GM12878 (cell line): Measurements from ENCODE around the gene ARID5B. TPM values are rescaled to one million over a fixed set of nuclear protein-coding genes. Genes with fewer than 3 reads are reported as not detected.

Source experiments
- EGR1 ChIP-seq, 2 experiments: IDR thresholded peaks; 1 replicate in 1 of 2; 2 replicates in 1 of 2; pipeline ENCODE4 v1.6.1; 2011 to 2012; ENCODE audit warnings: low read depth in 2 of 2, low read length in 2 of 2, borderline replicate concordance in 1 of 2, mild to moderate bottlenecking in 1 of 2, moderate library complexity in 1 of 2
- EP300 ChIP-seq, 2 experiments: fragments of 150-350 bp in 1 of 2; IDR thresholded peaks; 2 replicates each; pipeline ENCODE4 v1.6.1; 2011 to 2012; ENCODE audit warnings: low read depth in 2 of 2, low read length in 2 of 2, borderline replicate concordance in 1 of 2, improper control_type of control experiment in 1 of 2, inconsistent platforms in 1 of 2; ENCODE audit not compliant: control insufficient read depth in 1 of 2
- MTA2 ChIP-seq: fragments of 450-650 bp; IDR thresholded peaks from 2 replicates; pipeline ENCODE4 v1.6.1; 2016; ENCODE audit warnings: low read depth, mild to moderate bottlenecking, moderate library complexity
- NFYA ChIP-seq: IDR thresholded peaks from 2 replicates; pipeline ENCODE4 v1.6.1; 2011; ENCODE audit warnings: low read depth, mild to moderate bottlenecking, low read length, improper control_type of control experiment, borderline replicate concordance
- POLR2AphosphoS2 ChIP-seq: IDR thresholded peaks from 2 replicates; pipeline ENCODE4 v1.6.1; 2011; ENCODE audit warnings: low read depth, mild to moderate bottlenecking, low read length, improper control_type of control experiment, moderate library complexity
- RAD21 ChIP-seq: IDR thresholded peaks from 2 replicates; pipeline ENCODE4 v1.6.1; 2011; ENCODE audit warnings: mild to moderate bottlenecking, low read depth, low read length, moderate library complexity; ENCODE audit not compliant: insufficient read depth
- RELA ChIP-seq: fragments of 450-650 bp; IDR thresholded peaks from 2 replicates; pipeline ENCODE4 v1.8.0; 2014; ENCODE audit warnings: borderline replicate concordance; ENCODE audit not compliant: partially characterized antibody
- SIN3A ChIP-seq: IDR thresholded peaks from 2 replicates; pipeline ENCODE4 v1.6.1; 2012; ENCODE audit warnings: low read depth, low read length, improper control_type of control experiment
- STAT3 ChIP-seq: IDR thresholded peaks from 2 replicates; pipeline ENCODE4 v1.6.1; 2011; ENCODE audit warnings: low read depth, low read length, improper control_type of control experiment
- ZBED1 ChIP-seq: IDR thresholded peaks from 2 replicates; pipeline ENCODE4 v1.6.1; 2016; ENCODE audit warnings: borderline replicate concordance
- polyA plus RNA-seq, 11 experiments: library from polyadenylated mRNA; depleted of rRNA in 4 of 11; unstranded in 6 of 11; stranded (reverse) in 5 of 11; fragments of >200 nt; fragmentation: Nextera tagmentation in 4 of 11; fragmentation: Illumina TruSeq in 1 of 11; extraction: Ambion mirVana in 4 of 11; extraction: Trizol in 1 of 11; gene quantifications; 1 replicate in 1 of 11; 2 replicates in 10 of 11; pipeline versions ENCODE4 v1.2.1 to v1.2.3, GENCODE V29; 2011 to 2016; ENCODE audit warnings: inconsistent platforms in 2 of 11, missing spikeins in 2 of 11, low read depth in 1 of 11
- total RNA-seq, 4 experiments: library from RNA; depleted of rRNA in 3 of 4; stranded (reverse); fragments of >200 nt in 3 of 4; fragmentation: Illumina TruSeq in 1 of 4; extraction: Trizol in 1 of 4; gene quantifications; 2 replicates each; pipeline versions ENCODE4 v1.2.1 to v1.2.3, GENCODE V29; 2013 to 2021
- TF ChIP-seq, protein P1 (sequence below): fragments of 450-650 bp; IDR thresholded peaks from 2 replicates; pipeline ENCODE4 v1.6.1; 2018; ENCODE audit warnings: borderline replicate concordance, mild to moderate bottlenecking; ENCODE audit not compliant: partially characterized antibody
- TF ChIP-seq, protein P2 (sequence below): IDR thresholded peaks from 2 replicates; pipeline ENCODE4 v1.6.1; 2012; ENCODE audit warnings: low read length, inconsistent platforms
- TF ChIP-seq, protein P3 (sequence below): IDR thresholded peaks from 2 replicates; pipeline ENCODE4 v1.6.1; 2012; ENCODE audit warnings: mild to moderate bottlenecking, low read depth, low read length
- TF ChIP-seq, protein P4 (sequence below): fragments of 450-650 bp; formaldehyde crosslinking; IDR thresholded peaks from 2 replicates; pipeline ENCODE4 v1.5.0; 2022; ENCODE audit warnings: mild to moderate bottlenecking, missing genetic modification characterization
- TF ChIP-seq, protein P5 (sequence below): fragments of 450-650 bp; IDR thresholded peaks from 2 replicates; pipeline ENCODE4 v1.6.1; 2016; ENCODE audit warnings: mild to moderate bottlenecking

The ARID5B gene
- total and polyA plus RNA-seq, 10 of the 15 experiments (the other 5 are each of a cell fraction or from before 2014, with no cell fraction given) = 2.7 to 8.5 (median 6.1) TPM

DNA sequence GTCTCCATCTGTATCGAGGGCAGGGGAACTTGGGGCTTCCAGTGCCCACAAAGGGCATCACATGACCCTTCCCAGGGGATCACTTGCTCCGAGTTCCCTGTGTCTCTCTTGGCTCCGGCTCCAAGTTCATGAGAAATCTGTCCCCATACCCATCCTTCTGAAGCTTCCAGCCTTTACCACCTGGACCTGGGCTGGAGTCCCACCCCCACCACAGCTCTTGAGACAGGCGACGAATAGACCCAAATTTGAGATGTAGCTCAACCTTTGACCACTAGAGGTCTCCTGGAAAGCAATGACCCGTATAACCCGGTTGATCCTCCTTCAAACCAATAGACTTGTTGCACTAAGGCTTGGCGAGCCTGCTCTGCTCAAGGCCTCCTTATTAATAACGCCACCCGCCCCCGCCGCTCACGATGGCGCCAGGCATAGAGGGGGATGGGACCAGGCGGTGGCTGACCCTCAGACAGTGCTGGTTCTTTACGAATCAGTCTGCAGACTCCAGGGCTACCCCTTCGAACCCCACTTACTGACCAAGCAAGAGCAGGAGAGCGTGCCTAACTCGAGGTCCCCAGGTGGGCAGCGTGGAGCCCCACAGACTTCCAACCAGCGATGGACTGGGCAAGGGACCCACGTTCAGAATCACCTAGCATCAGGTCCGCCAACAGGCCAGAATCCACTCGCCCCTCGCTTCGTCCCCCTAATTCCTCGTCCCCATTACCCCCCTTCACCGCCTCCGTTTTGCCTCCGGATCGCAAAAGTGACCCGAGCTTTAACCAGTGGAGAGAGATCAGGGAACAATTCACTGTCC lies 4.4 kb upstream of the ARID5B start (continued):
- TF ChIP-seq, protein P1, sequence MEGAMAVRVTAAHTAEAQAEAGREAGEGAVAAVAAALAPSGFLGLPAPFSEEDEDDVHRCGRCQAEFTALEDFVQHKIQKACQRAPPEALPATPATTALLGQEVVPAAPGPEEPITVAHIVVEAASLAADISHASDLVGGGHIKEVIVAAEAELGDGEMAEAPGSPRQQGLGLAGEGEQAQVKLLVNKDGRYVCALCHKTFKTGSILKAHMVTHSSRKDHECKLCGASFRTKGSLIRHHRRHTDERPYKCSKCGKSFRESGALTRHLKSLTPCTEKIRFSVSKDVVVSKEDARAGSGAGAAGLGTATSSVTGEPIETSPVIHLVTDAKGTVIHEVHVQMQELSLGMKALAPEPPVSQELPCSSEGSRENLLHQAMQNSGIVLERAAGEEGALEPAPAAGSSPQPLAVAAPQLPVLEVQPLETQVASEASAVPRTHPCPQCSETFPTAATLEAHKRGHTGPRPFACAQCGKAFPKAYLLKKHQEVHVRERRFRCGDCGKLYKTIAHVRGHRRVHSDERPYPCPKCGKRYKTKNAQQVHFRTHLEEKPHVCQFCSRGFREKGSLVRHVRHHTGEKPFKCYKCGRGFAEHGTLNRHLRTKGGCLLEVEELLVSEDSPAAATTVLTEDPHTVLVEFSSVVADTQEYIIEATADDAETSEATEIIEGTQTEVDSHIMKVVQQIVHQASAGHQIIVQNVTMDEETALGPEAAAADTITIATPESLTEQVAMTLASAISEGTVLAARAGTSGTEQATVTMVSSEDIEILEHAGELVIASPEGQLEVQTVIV = no peak
- TF ChIP-seq RELA = no peak
- no peak for TF ChIP-seq STAT3
- TF ChIP-seq RAD21 = peak; percentile 79
- TF ChIP-seq, protein P2, sequence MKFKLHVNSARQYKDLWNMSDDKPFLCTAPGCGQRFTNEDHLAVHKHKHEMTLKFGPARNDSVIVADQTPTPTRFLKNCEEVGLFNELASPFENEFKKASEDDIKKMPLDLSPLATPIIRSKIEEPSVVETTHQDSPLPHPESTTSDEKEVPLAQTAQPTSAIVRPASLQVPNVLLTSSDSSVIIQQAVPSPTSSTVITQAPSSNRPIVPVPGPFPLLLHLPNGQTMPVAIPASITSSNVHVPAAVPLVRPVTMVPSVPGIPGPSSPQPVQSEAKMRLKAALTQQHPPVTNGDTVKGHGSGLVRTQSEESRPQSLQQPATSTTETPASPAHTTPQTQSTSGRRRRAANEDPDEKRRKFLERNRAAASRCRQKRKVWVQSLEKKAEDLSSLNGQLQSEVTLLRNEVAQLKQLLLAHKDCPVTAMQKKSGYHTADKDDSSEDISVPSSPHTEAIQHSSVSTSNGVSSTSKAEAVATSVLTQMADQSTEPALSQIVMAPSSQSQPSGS = no peak
- TF ChIP-seq POLR2AphosphoS2 = no peak
- TF ChIP-seq, protein P3, sequence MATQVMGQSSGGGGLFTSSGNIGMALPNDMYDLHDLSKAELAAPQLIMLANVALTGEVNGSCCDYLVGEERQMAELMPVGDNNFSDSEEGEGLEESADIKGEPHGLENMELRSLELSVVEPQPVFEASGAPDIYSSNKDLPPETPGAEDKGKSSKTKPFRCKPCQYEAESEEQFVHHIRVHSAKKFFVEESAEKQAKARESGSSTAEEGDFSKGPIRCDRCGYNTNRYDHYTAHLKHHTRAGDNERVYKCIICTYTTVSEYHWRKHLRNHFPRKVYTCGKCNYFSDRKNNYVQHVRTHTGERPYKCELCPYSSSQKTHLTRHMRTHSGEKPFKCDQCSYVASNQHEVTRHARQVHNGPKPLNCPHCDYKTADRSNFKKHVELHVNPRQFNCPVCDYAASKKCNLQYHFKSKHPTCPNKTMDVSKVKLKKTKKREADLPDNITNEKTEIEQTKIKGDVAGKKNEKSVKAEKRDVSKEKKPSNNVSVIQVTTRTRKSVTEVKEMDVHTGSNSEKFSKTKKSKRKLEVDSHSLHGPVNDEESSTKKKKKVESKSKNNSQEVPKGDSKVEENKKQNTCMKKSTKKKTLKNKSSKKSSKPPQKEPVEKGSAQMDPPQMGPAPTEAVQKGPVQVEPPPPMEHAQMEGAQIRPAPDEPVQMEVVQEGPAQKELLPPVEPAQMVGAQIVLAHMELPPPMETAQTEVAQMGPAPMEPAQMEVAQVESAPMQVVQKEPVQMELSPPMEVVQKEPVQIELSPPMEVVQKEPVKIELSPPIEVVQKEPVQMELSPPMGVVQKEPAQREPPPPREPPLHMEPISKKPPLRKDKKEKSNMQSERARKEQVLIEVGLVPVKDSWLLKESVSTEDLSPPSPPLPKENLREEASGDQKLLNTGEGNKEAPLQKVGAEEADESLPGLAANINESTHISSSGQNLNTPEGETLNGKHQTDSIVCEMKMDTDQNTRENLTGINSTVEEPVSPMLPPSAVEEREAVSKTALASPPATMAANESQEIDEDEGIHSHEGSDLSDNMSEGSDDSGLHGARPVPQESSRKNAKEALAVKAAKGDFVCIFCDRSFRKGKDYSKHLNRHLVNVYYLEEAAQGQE = no peak
- no peak for TF ChIP-seq SIN3A
- no peak for TF ChIP-seq ZBED1
- TF ChIP-seq MTA2 = no peak
- TF ChIP-seq EGR1 (IDR thresholded peaks at IDR 0.05; ENCODE audit: borderline replicate concordance in 1 of 2, low read depth in 2 of 2, low read length in 2 of 2) = peak in 1 of 2 experiments; percentile 79; a peak in 2 of 3 replicates
- TF ChIP-seq, protein P4, sequence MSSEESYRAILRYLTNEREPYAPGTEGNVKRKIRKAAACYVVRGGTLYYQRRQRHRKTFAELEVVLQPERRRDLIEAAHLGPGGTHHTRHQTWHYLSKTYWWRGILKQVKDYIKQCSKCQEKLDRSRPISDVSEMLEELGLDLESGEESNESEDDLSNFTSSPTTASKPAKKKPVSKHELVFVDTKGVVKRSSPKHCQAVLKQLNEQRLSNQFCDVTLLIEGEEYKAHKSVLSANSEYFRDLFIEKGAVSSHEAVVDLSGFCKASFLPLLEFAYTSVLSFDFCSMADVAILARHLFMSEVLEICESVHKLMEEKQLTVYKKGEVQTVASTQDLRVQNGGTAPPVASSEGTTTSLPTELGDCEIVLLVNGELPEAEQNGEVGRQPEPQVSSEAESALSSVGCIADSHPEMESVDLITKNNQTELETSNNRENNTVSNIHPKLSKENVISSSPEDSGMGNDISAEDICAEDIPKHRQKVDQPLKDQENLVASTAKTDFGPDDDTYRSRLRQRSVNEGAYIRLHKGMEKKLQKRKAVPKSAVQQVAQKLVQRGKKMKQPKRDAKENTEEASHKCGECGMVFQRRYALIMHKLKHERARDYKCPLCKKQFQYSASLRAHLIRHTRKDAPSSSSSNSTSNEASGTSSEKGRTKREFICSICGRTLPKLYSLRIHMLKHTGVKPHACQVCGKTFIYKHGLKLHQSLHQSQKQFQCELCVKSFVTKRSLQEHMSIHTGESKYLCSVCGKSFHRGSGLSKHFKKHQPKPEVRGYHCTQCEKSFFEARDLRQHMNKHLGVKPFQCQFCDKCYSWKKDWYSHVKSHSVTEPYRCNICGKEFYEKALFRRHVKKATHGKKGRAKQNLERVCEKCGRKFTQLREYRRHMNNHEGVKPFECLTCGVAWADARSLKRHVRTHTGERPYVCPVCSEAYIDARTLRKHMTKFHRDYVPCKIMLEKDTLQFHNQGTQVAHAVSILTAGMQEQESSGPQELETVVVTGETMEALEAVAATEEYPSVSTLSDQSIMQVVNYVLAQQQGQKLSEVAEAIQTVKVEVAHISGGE (CRISPR knock-in tag) = no peak
- TF ChIP-seq, protein P5, sequence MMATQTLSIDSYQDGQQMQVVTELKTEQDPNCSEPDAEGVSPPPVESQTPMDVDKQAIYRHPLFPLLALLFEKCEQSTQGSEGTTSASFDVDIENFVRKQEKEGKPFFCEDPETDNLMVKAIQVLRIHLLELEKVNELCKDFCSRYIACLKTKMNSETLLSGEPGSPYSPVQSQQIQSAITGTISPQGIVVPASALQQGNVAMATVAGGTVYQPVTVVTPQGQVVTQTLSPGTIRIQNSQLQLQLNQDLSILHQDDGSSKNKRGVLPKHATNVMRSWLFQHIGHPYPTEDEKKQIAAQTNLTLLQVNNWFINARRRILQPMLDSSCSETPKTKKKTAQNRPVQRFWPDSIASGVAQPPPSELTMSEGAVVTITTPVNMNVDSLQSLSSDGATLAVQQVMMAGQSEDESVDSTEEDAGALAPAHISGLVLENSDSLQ = no peak
- no peak for TF ChIP-seq NFYA
- TF ChIP-seq EP300 (IDR thresholded peaks at IDR 0.05; ENCODE audit: borderline replicate concordance in 1 of 2, control insufficient read depth in 1 of 2, low read depth in 2 of 2, low read length in 2 of 2) = no peak
